PC-9 (cell line): ENCODE results near the gene TRIM9. TPM values are rescaled to one million over a fixed set of nuclear protein-coding genes. Genes with fewer than 3 reads are reported as not detected.

Experiments used
- BruUV-seq: library from RNA; stranded (reverse); fragments of 400-500 nt; replicated peaks from 2 replicates; lab custom pipeline; 2021; lab: Mats Ljungman, UMichigan
- CTCF ChIA-PET: fragments of 300-600 bp; sonication (Branson Sonifier 250); formaldehyde crosslinking; loops from one replicate; lab custom pipeline; 2022; ENCODE audit warnings: antibody characterized with exemption; lab: Charles Lee
- POLR2A ChIA-PET: fragments of 300-600 bp; sonication (Branson Sonifier 250); formaldehyde crosslinking; loops from one replicate; lab custom pipeline; 2022; ENCODE audit warnings: antibody characterized with exemption; ENCODE audit not compliant: unreplicated experiment; lab: Charles Lee
- DNase-seq, 2 experiments: peaks; one replicate each; pipeline versions ENCODE4 v3.0.0 to v3.0.0-alpha.2; 2015 to 2022; ENCODE audit warnings: mixed read lengths in 1 of 2
- H2AFZ ChIP-seq: fragments of 200-600 bp; sonication (generic); 2 replicates; pipeline ENCODE4 v1.8.1; 2017; ENCODE audit warnings: antibody characterized with exemption
- H3F3A ChIP-seq: fragments of 200-600 bp; sonication (generic); 2 replicates; pipeline ENCODE4 v1.8.1; 2017; ENCODE audit warnings: antibody characterized with exemption, mild to moderate bottlenecking, low read depth; ENCODE audit not compliant: insufficient read depth
- H3K27ac ChIP-seq: fragments of 200-600 bp; sonication (generic); 2 replicates; pipeline ENCODE4 v1.6.1; 2016; ENCODE audit warnings: mixed run types
- H3K27me3 ChIP-seq: fragments of 200-600 bp; sonication (generic); 2 replicates; pipeline ENCODE4 v1.6.1; 2016; ENCODE audit warnings: low read depth, mixed run types; ENCODE audit not compliant: insufficient read depth
- H3K36me3 ChIP-seq: fragments of 200-600 bp; sonication (generic); 2 replicates; pipeline ENCODE4 v1.6.1; 2016; ENCODE audit warnings: low read depth, mixed run types
- H3K4me1 ChIP-seq: fragments of 200-600 bp; sonication (generic); replicated peaks from 2 replicates; pipeline ENCODE4 v1.6.1; 2016; ENCODE audit warnings: mixed run types; ENCODE audit not compliant: insufficient read depth
- H3K4me2 ChIP-seq: fragments of 200-600 bp; sonication (generic); 2 replicates; pipeline ENCODE4 v1.6.1; 2017; ENCODE audit warnings: mixed run types
- H3K4me3 ChIP-seq: fragments of 200-600 bp; sonication (generic); 2 replicates; pipeline ENCODE4 v1.6.1; 2016; ENCODE audit warnings: mixed run types
- H3K79me2 ChIP-seq: fragments of 200-600 bp; sonication (generic); 2 replicates; pipeline ENCODE4 v1.6.1; 2017; ENCODE audit warnings: low read depth, mixed run types
- H3K9me2 ChIP-seq: fragments of 200-600 bp; sonication (generic); 2 replicates; pipeline ENCODE4 v1.8.1; 2017; ENCODE audit warnings: mild to moderate bottlenecking; ENCODE audit not compliant: insufficient read depth
- H3K9me3 ChIP-seq: fragments of 200-600 bp; sonication (generic); 2 replicates; pipeline ENCODE4 v1.8.1; 2016; ENCODE audit warnings: low read depth; ENCODE audit not compliant: insufficient read depth
- H4K20me1 ChIP-seq: fragments of 200-600 bp; sonication (generic); 2 replicates; pipeline ENCODE4 v1.8.1; 2017; ENCODE audit not compliant: insufficient read depth
- CTCF ChIP-seq: fragments of 200-600 bp; sonication (generic); conservative IDR thresholded peaks from 2 replicates; pipeline ENCODE4 v1.6.1; 2017; ENCODE audit warnings: mixed run types, antibody characterized with exemption, mild to moderate bottlenecking, moderate library complexity
- EZH2 ChIP-seq: fragments of 200-600 bp; sonication (generic); IDR thresholded peaks from 2 replicates; pipeline ENCODE4 v1.8.0; 2017; ENCODE audit warnings: antibody characterized with exemption, low read depth
- intact Hi-C: fragments of 100-400 bp; cut with micrococcal nuclease; formaldehyde crosslinking; loops from one replicate; pipeline ENCODE4 v1.10.0; 2022; ENCODE audit not compliant: unreplicated experiment
- total RNA-seq: library from RNA; stranded (reverse); gene quantifications from 2 replicates; pipeline ENCODE4 v1.2.3, GENCODE V29; 2021

TRIM9 gene
- total RNA-seq, 1 experiment from 2014 or later, result 2.1 TPM

- Histone ChIP-seq H4K20me1 (no peaks in the 10 kb centered on the region), H3K27ac (no peak overlapping the region), H3K9me2 (no peaks in the 10 kb centered on the region), H3K36me3 (no peaks in the 10 kb centered on the region), H3K79me2 (no peaks in the 10 kb centered on the region), H3K9me3 (no peaks in the 10 kb centered on the region), H2AFZ (no peak overlapping the region), H3K4me3 (no peak overlapping the region), H3K27me3 (no peaks in the 10 kb centered on the region), H3K4me1 (no peaks in the 10 kb centered on the region), H3F3A (no peaks in the 10 kb centered on the region), H3K4me2 (no peak overlapping the region)
- no peak for DNase-seq
- TF ChIP-seq EZH2, result no peak
- no peak for TF ChIP-seq CTCF
- intact Hi-C loops, result no loop called here
- CTCF ChIA-PET, result no interaction called here
- BruUV-seq, result no TSS peak
- POLR2A ChIA-PET, result interaction anchor here (0.6 kb wide), 1 partner anchor 28 kb away, joined by 6 read pairs; no protein-coding TSS in a partner anchor
Measured at GRCh38 chr14:51104467-51104866, 9.6 kb upstream of the TRIM9 start.

- Histone ChIP-seq H3F3A (peaks cover 8% of the 10 kb centered on the region; the same call in 1 of the 2 replicates), H4K20me1 (no peaks in the 10 kb centered on the region; the same call in 1 of the 2 replicates), H3K27me3 (no peaks in the 10 kb centered on the region), H3K9me3 (no peaks in the 10 kb centered on the region), H3K27ac (no peak overlapping the region), H3K36me3 (no peaks in the 10 kb centered on the region), H3K79me2 (no peaks in the 10 kb centered on the region), H3K9me2 (no peaks in the 10 kb centered on the region), H3K4me2 (no peak overlapping the region), H2AFZ (no peak overlapping the region), H3K4me3 (no peak overlapping the region), H3K4me1 (peaks cover 19% of the 10 kb centered on the region)
- CTCF ChIA-PET, result no interaction called here
- no TSS peak for BruUV-seq
- intact Hi-C loops, result loop anchor here (5.0 to 10.0 kb wide), 2 partner anchors 118 to 140 kb away; no protein-coding TSS in a partner anchor
- POLR2A ChIA-PET, result interaction anchor here (0.6 kb wide), 1 partner anchor 11 kb away, joined by 7 read pairs; no protein-coding TSS in a partner anchor
- DNase-seq, result no peak
- TF ChIP-seq EZH2 (no peak), CTCF (no peak)
Measured at GRCh38 chr14:51097287-51097686, 2.4 kb upstream of the TRIM9 start.

GRCh38 chr14:51096870-51097269 is 2.0 kb upstream of the TRIM9 start:
- CTCF ChIA-PET, result no interaction called here
- Histone ChIP-seq H4K20me1 (no peaks in the 10 kb centered on the region; the same call in 1 of the 2 replicates), H3K4me2 (no peak overlapping the region), H3K27me3 (no peaks in the 10 kb centered on the region), H3K36me3 (no peaks in the 10 kb centered on the region), H3K79me2 (no peaks in the 10 kb centered on the region), H3K4me1 (peaks cover 19% of the 10 kb centered on the region), H3K9me2 (no peaks in the 10 kb centered on the region), H3K9me3 (no peaks in the 10 kb centered on the region), H3K27ac (no peak overlapping the region), H3F3A (peaks cover 8% of the 10 kb centered on the region; the same call in 1 of the 2 replicates), H3K4me3 (no peak overlapping the region), H2AFZ (no peak overlapping the region)
- no peak for TF ChIP-seq EZH2
- no peak for TF ChIP-seq CTCF
- intact Hi-C loops, result loop anchor here (5.0 to 10.0 kb wide), 2 partner anchors 118 to 140 kb away; no protein-coding TSS in a partner anchor
- POLR2A ChIA-PET, result interaction anchor here (0.6 kb wide), 1 partner anchor 10 kb away, joined by 7 read pairs; no protein-coding TSS in a partner anchor
- BruUV-seq, result no TSS peak
- no peak for DNase-seq
